Chondrocyte (in vitro differentiated cells): Measurements from ENCODE around the gene SLC22A1. TPM values are rescaled to one million over a fixed set of nuclear protein-coding genes. Genes with fewer than 3 reads are reported as not detected.

Experiments
- DNase-seq: peaks from one replicate; pipeline ENCODE4 v3.0.0; 2021; ENCODE audit warnings: mixed read lengths, low spot score
- H3K27ac Mint-ChIP-seq: one replicate; pipeline ENCODE4 v1.8.0; 2021; ENCODE audit warnings: mild to moderate bottlenecking, moderate library complexity, mixed read lengths; ENCODE audit not compliant: unreplicated experiment
- H3K27me3 Mint-ChIP-seq: 2 replicates; pipeline ENCODE4 v1.8.0; 2021; ENCODE audit warnings: low read depth, mixed read lengths
- H3K36me3 Mint-ChIP-seq: 2 replicates; pipeline ENCODE4 v1.8.0; 2021; ENCODE audit warnings: low read depth, mixed read lengths
- H3K4me1 Mint-ChIP-seq: 2 replicates; pipeline ENCODE4 v1.8.0; 2021; ENCODE audit warnings: low read depth, mild to moderate bottlenecking, mixed read lengths
- H3K4me3 Mint-ChIP-seq: one replicate; pipeline ENCODE4 v1.8.0; 2021; ENCODE audit warnings: mild to moderate bottlenecking, moderate library complexity, mixed read lengths; ENCODE audit not compliant: unreplicated experiment
- H3K9me3 Mint-ChIP-seq: 2 replicates; pipeline ENCODE4 v1.8.0; 2021; ENCODE audit warnings: low read depth, mixed read lengths
- total RNA-seq: library from RNA; stranded (reverse); gene quantifications from 3 replicates; pipeline ENCODE4 v1.2.1, GENCODE V29; 2021
- TF ChIP-seq, protein P1 (sequence below): fragments of 200-600 bp; sonication (generic); IDR thresholded peaks from 2 replicates; pipeline ENCODE4 v1.5.0; 2021; ENCODE audit warnings: antibody characterized with exemption, mild to moderate bottlenecking, moderate library complexity

The SLC22A1 gene
- total RNA-seq, 1 donor from 2014 or later, result 2.9 TPM

DNA sequence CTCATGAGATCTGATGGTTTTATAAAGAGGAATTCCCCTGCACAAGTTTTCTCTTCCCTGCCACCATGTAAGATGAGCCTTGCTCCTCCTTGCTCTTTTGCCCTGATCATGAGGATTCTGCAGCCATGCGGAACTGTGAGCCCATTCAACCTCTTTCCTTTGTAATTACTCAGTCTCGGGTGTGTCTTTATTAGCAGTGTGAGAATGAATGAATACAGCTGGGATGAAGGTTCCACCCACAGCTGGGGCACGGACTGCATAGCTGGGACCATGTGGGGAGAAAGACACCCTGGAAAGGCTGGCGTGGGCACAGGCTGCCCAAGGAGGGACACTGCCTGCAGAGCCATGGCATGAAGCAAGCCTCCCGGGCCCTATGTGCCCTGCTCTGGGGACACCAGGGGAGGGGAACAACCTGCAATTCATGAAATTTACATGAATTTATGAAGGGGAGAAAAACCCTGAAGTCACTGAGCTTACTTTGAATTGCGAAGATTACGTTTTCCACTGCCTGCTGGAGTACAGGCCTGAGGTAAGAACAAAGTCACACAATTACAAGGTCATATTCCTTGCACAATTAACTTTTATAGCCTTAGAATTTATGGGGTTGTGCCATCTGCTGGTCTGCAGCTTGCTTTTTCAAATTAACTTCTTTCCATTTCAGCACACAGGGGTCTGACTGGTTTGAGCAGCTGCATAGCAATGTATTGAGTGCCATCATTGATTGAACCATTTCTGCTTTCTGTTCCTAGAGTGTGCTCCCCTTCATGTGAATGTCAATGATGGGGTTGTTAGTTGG, 46.2 kb downstream of the SLC22A1 start:
- no peak overlapping the region for H3K4me3 Mint-ChIP-seq
- H3K27ac Mint-ChIP-seq, result no peak overlapping the region
- peaks cover 7% of the 10 kb centered on the region for H3K9me3 Mint-ChIP-seq
- H3K27me3 Mint-ChIP-seq, result no peaks in the 10 kb centered on the region
- TF ChIP-seq, protein P1, sequence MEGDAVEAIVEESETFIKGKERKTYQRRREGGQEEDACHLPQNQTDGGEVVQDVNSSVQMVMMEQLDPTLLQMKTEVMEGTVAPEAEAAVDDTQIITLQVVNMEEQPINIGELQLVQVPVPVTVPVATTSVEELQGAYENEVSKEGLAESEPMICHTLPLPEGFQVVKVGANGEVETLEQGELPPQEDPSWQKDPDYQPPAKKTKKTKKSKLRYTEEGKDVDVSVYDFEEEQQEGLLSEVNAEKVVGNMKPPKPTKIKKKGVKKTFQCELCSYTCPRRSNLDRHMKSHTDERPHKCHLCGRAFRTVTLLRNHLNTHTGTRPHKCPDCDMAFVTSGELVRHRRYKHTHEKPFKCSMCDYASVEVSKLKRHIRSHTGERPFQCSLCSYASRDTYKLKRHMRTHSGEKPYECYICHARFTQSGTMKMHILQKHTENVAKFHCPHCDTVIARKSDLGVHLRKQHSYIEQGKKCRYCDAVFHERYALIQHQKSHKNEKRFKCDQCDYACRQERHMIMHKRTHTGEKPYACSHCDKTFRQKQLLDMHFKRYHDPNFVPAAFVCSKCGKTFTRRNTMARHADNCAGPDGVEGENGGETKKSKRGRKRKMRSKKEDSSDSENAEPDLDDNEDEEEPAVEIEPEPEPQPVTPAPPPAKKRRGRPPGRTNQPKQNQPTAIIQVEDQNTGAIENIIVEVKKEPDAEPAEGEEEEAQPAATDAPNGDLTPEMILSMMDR, result peak; percentile 22
- peaks cover 4% of the 10 kb centered on the region for H3K36me3 Mint-ChIP-seq
- DNase-seq, result no peak
- H3K4me1 Mint-ChIP-seq, result peaks cover 8% of the 10 kb centered on the region

DNA sequence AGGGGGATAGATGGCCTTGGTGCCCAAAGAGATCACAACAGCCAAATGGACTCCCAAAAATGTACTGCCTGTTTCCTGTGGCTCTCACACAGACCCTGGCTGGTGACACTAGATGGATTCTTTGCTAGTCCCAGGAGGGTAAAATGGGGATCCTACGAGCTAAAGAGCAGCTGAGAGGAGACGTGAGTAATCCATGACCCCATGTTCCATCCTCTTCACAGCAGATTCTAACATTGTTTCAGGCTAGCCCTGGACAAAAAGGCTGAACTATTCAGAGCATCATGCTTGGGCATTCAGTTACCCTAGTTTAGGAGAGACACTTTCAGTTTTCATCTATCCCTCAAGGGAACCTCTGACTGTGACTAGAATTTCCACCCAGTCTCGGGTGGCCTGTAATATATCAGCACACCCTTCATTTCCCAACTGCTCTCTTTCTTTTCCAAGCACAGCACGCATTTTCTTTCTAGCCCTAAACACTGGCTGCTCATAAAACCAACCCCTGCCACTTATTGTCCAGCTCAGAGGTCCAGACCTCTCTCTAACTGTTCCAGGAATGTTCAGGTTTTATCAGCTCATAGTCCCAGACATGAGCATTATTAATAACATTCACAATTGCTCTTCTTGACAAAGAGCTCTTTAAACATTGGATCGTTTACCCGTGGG, 48.5 kb downstream of the SLC22A1 start:
- Mint-ChIP-seq H3K27ac (no peak overlapping the region), H3K4me3 (no peak overlapping the region), H3K36me3 (peaks cover 2% of the 10 kb centered on the region), H3K27me3 (no peaks in the 10 kb centered on the region), H3K4me1 (peaks cover 8% of the 10 kb centered on the region), H3K9me3 (peaks cover 2% of the 10 kb centered on the region)
- TF ChIP-seq, protein P1, result no peak
- no peak for DNase-seq

DNA sequence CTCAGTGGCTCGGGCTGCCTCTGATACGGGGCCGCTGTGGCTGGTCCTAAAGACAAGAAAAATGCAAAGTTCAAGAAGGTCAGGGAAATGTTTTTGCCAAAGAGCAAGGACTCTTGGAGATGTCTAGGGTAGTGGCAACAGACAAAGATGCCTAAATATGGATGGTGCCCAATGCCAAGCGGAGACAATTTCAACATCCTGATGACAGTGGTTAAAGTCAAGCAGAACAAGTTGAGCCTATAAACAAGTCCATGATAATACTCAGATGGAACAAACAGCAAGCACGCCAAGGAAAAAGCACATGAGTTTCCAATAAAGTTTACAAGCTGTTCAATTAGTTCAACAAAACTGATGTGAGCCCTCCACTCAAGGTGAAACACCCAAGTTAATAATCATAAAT, 51.1 kb downstream of the SLC22A1 start:
- no peak overlapping the region for H3K4me3 Mint-ChIP-seq
- H3K9me3 Mint-ChIP-seq, result no peaks in the 10 kb centered on the region
- DNase-seq, result no peak
- peaks cover 3% of the 10 kb centered on the region for H3K27me3 Mint-ChIP-seq
- H3K27ac Mint-ChIP-seq, result no peak overlapping the region
- H3K4me1 Mint-ChIP-seq, result peaks cover 8% of the 10 kb centered on the region
- no peaks in the 10 kb centered on the region for H3K36me3 Mint-ChIP-seq
- TF ChIP-seq, protein P1, result no peak

DNA sequence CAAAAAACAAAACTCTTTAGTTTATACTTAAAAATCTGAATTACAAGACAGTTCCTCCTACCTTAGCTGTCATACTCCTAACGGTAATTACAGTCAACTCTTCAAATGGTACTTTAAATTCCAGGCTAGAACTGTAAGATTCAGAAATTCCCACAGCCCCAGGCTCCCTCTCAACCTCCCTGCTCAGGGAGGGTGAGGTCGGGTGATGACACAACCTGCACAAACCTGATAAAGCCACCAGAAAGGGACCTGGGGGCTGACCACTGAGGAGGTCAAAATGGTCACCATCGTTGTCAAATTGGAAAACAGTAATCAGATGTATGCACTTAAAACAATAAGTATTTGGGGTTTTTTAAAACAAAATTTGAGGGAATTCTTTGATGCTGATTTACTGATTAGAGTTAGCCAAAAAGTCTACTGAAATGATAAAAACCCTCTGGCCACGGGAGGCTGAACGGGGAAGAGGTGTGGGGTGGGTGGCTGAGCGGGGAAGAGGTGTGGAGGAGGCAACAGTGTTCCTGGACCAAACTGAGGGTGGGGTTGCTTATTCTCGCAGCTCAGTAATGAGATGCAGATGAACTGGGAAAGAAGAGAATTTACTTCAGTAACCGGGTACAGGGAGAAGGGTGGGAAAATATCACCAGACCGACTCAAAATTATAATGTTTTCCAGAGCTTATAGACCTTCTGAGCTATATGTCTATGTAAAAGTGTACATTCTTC, 52.4 kb downstream of the SLC22A1 start:
- peaks cover 11% of the 10 kb centered on the region for H3K4me1 Mint-ChIP-seq
- TF ChIP-seq, protein P1, result no peak
- no peaks in the 10 kb centered on the region for H3K36me3 Mint-ChIP-seq

DNA sequence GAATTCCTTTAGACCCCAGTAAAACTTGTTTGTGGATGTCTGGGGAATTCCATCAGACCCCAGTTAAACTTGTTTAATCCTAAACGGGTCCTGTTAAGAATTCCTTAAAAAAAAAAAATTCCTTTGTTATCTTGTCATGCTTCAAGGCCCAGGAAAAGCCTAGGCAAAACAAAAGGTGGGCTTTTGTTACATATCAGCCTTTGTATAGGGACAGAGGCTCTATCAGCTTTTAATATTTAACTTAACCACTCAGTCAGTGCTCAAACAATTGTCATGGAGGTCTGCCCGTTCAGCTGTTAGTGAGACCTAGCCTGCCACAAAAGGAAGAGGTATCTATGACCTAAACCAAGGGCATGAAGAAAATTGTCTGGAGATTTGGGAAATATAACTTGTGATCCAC, 53.1 kb downstream of the SLC22A1 start:
- no peak for DNase-seq
- H3K9me3 Mint-ChIP-seq, result no peaks in the 10 kb centered on the region
- H3K36me3 Mint-ChIP-seq, result no peaks in the 10 kb centered on the region
- H3K4me1 Mint-ChIP-seq, result peaks cover 11% of the 10 kb centered on the region
- no peak overlapping the region for H3K27ac Mint-ChIP-seq
- TF ChIP-seq, protein P1, result no peak
- H3K4me3 Mint-ChIP-seq, result no peak overlapping the region
- H3K27me3 Mint-ChIP-seq, result peaks cover 6% of the 10 kb centered on the region

More for the DNA sequence above, 52.4 kb downstream of the SLC22A1 start:
- H3K9me3 Mint-ChIP-seq, result no peaks in the 10 kb centered on the region
- no peak overlapping the region for H3K4me3 Mint-ChIP-seq
- no peak overlapping the region for H3K27ac Mint-ChIP-seq
- DNase-seq, result no peak
- H3K27me3 Mint-ChIP-seq, result peaks cover 6% of the 10 kb centered on the region
